IMR-90 (cell line): ENCODE measurements around the gene ADCY5. TPM values are rescaled to one million over a fixed set of nuclear protein-coding genes. Genes with fewer than 3 reads are reported as not detected.

Experiments used
- ATAC-seq: fragments of 200-7000 bp; cut with Tn5 transposase; 2 replicates; pipeline ENCODE4 v1.9.1; 2020; ENCODE audit warnings: low read depth, mild to moderate bottlenecking, moderate library complexity
- BruUV-seq: library from RNA; stranded (reverse); fragments of 400-500 nt; replicated peaks from 2 replicates; lab custom pipeline; 2021; lab: Mats Ljungman, UMichigan
- CTCF ChIA-PET: fragments of 300-600 bp; formaldehyde crosslinking; extraction: SDS; loops from one replicate; lab custom pipeline; 2021; ENCODE audit warnings: antibody characterized with exemption; lab: Yijun Ruan, JAX
- POLR2A ChIA-PET: fragments of 300-600 bp; sonication (Branson Sonifier 250); formaldehyde crosslinking; loops from one replicate; lab custom pipeline; 2022; ENCODE audit warnings: antibody characterized with exemption; ENCODE audit not compliant: unreplicated experiment; lab: Charles Lee
- DNase-seq: peaks from one replicate; pipeline ENCODE4 v3.0.0; 2013
- H2AFZ ChIP-seq: replicated peaks from 2 replicates; pipeline ENCODE3; 2013; ENCODE audit warnings: low read length, mild to moderate bottlenecking; ENCODE audit not compliant: poor library complexity
- H2AK5ac ChIP-seq: 2 replicates; pipeline ENCODE4 v1.6.1; 2013; ENCODE audit warnings: low read depth, low read length, inconsistent platforms
- H2AK9ac ChIP-seq: replicated peaks from 2 replicates; pipeline ENCODE3; 2013; ENCODE audit warnings: mild to moderate bottlenecking, low read depth, low read length, moderate library complexity; ENCODE audit not compliant: poor library complexity
- H2BK120ac ChIP-seq: 2 replicates; pipeline ENCODE4 v1.6.1; 2013; ENCODE audit warnings: low read depth, low read length, inconsistent platforms
- H2BK15ac ChIP-seq: 3 replicates; pipeline ENCODE4 v1.6.1; 2013; ENCODE audit warnings: low read depth, low read length, inconsistent platforms
- H2BK20ac ChIP-seq: 2 replicates; pipeline ENCODE4 v1.6.1; 2013; ENCODE audit warnings: low read depth, mild to moderate bottlenecking, inconsistent platforms, low read length, moderate library complexity
- H2BK5ac ChIP-seq: 2 replicates; pipeline ENCODE4 v1.6.1; 2013; ENCODE audit warnings: mild to moderate bottlenecking, low read depth, low read length, inconsistent platforms; ENCODE audit not compliant: poor library complexity, severe bottlenecking
- H3K14ac ChIP-seq: replicated peaks from 2 replicates; pipeline ENCODE4 v1.6.1; 2013; ENCODE audit warnings: low read depth, low read length, inconsistent platforms
- H3K18ac ChIP-seq: 2 replicates; pipeline ENCODE4 v1.6.1; 2013; ENCODE audit warnings: low read depth, low read length, control low read depth
- H3K23ac ChIP-seq: 2 replicates; pipeline ENCODE4 v1.6.1; 2013; ENCODE audit warnings: low read depth, low read length, inconsistent platforms
- H3K27ac ChIP-seq: 2 replicates; pipeline ENCODE4 v1.5.1; 2013; ENCODE audit warnings: mild to moderate bottlenecking, control low read depth, low read length; ENCODE audit not compliant: insufficient read depth
- H3K27me3 ChIP-seq: 2 replicates; pipeline ENCODE4 v1.6.1; 2013; ENCODE audit warnings: low read length; ENCODE audit not compliant: control insufficient read depth, insufficient read depth
- H3K36me3 ChIP-seq: 2 replicates; pipeline ENCODE4 v1.6.1; 2013; ENCODE audit warnings: low read length, mixed read lengths; ENCODE audit not compliant: control insufficient read depth, insufficient read depth
- H3K4ac ChIP-seq: 2 replicates; pipeline ENCODE4 v1.6.1; 2013; ENCODE audit warnings: low read depth, low read length, inconsistent platforms
- H3K4me1 ChIP-seq: 2 replicates; pipeline ENCODE4 v1.6.1; 2013; ENCODE audit warnings: low read length, mixed read lengths; ENCODE audit not compliant: control insufficient read depth, insufficient read depth
- H3K4me2 ChIP-seq: 2 replicates; pipeline ENCODE4 v1.6.1; 2013; ENCODE audit warnings: low read depth, mild to moderate bottlenecking, control low read depth, low read length, moderate library complexity
- H3K4me3 ChIP-seq: 2 replicates; pipeline ENCODE4 v1.5.1; 2013; ENCODE audit warnings: low read depth, mild to moderate bottlenecking, control low read depth, low read length, moderate library complexity; ENCODE audit not compliant: insufficient read depth
- H3K56ac ChIP-seq: 2 replicates; pipeline ENCODE4 v1.6.1; 2013; ENCODE audit warnings: low read length, inconsistent platforms; ENCODE audit not compliant: insufficient read depth; ENCODE audit errors: extremely low read depth
- H3K79me1 ChIP-seq, 2 experiments: 2 replicates each; pipeline ENCODE4 v1.6.1; 2013; ENCODE audit warnings: low read length in 2 of 2, inconsistent platforms in 1 of 2, low read depth in 1 of 2
- H3K9ac ChIP-seq: 2 replicates; pipeline ENCODE4 v1.6.1; 2013; ENCODE audit warnings: low read depth, low read length, control low read depth
- H3K9me1 ChIP-seq: 2 replicates; pipeline ENCODE4 v1.6.1; 2013; ENCODE audit warnings: low read length, inconsistent platforms; ENCODE audit not compliant: insufficient read depth
- H3K9me3 ChIP-seq: 2 replicates; pipeline ENCODE4 v1.6.1; 2013; ENCODE audit warnings: low read length; ENCODE audit not compliant: control insufficient read depth, insufficient read depth
- H4K20me1 ChIP-seq: 2 replicates; pipeline ENCODE4 v1.6.1; 2013; ENCODE audit warnings: low read length, inconsistent platforms; ENCODE audit not compliant: insufficient read depth
- H4K5ac ChIP-seq: 2 replicates; pipeline ENCODE4 v1.6.1; 2013; ENCODE audit warnings: mild to moderate bottlenecking, low read depth, low read length, control low read depth
- H4K8ac ChIP-seq, 2 experiments: 2 replicates each; pipeline ENCODE4 v1.6.1; 2013; ENCODE audit warnings: low read depth in 2 of 2, low read length in 2 of 2, control low read depth in 1 of 2, inconsistent platforms in 1 of 2
- H4K91ac ChIP-seq: 2 replicates; pipeline ENCODE4 v1.6.1; 2013; ENCODE audit warnings: low read depth, low read length, inconsistent platforms; ENCODE audit not compliant: insufficient read depth
- BHLHE40 ChIP-seq: fragments of 150-350 bp; IDR thresholded peaks from 2 replicates; pipeline ENCODE4 v1.6.1; 2016; ENCODE audit warnings: mild to moderate bottlenecking, low read depth, low read length
- CHD1 ChIP-seq: IDR thresholded peaks from 2 replicates; pipeline ENCODE4 v1.6.1; 2012; ENCODE audit warnings: low read depth, low read length, improper control_type of control experiment
- CTCF ChIP-seq: conservative IDR thresholded peaks from 2 replicates; pipeline ENCODE4 v1.5.1; 2012; ENCODE audit warnings: mild to moderate bottlenecking, low read depth, low read length, improper control_type of control experiment
- FOS ChIP-seq: fragments of 150-350 bp; IDR thresholded peaks from 2 replicates; pipeline ENCODE4 v1.6.1; 2016; ENCODE audit warnings: low read depth, low read length
- MAFK ChIP-seq: IDR thresholded peaks from 2 replicates; pipeline ENCODE4 v1.6.1; 2012; ENCODE audit warnings: low read depth, low read length, improper control_type of control experiment
- MAZ ChIP-seq: IDR thresholded peaks from 2 replicates; pipeline ENCODE4 v1.6.1; 2012; ENCODE audit warnings: low read depth, mild to moderate bottlenecking, low read length, improper control_type of control experiment, moderate library complexity, borderline replicate concordance
- MXI1 ChIP-seq: IDR thresholded peaks from 2 replicates; pipeline ENCODE4 v1.6.1; 2012; ENCODE audit warnings: low read depth, mild to moderate bottlenecking, low read length, moderate library complexity, borderline replicate concordance
- NFE2L2 ChIP-seq: fragments of 150-350 bp; IDR thresholded peaks from 2 replicates; pipeline ENCODE4 v1.6.1; 2016; ENCODE audit warnings: low read depth, mild to moderate bottlenecking, low read length
- POLR2A ChIP-seq: IDR thresholded peaks from 2 replicates; pipeline ENCODE4 v1.6.1; 2012; ENCODE audit warnings: mild to moderate bottlenecking, low read depth, low read length
- RAD21 ChIP-seq: IDR thresholded peaks from 2 replicates; pipeline ENCODE4 v1.6.1; 2012; ENCODE audit warnings: low read length, improper control_type of control experiment
- RCOR1 ChIP-seq: IDR thresholded peaks from 2 replicates; pipeline ENCODE4 v1.6.1; 2012; ENCODE audit warnings: mild to moderate bottlenecking, low read length, improper control_type of control experiment; ENCODE audit not compliant: insufficient replicate concordance
- RFX5 ChIP-seq: IDR thresholded peaks from 2 replicates; pipeline ENCODE4 v1.8.0; 2012; ENCODE audit warnings: low read depth, mild to moderate bottlenecking, low read length, moderate library complexity
- SMC3 ChIP-seq: fragments of 150-350 bp; IDR thresholded peaks from 2 replicates; pipeline ENCODE4 v1.6.1; 2016; ENCODE audit warnings: low read depth, mild to moderate bottlenecking, antibody characterized with exemption, low read length, moderate library complexity
- USF2 ChIP-seq: fragments of 150-350 bp; IDR thresholded peaks from 2 replicates; pipeline ENCODE4 v1.6.1; 2017; ENCODE audit warnings: mild to moderate bottlenecking, antibody characterized with exemption, low read length, low read depth
- WGBS, 2 experiments: methylation state at CpG; one replicate each; pipeline versions ENCODE4 v1.1.5 to v1.1.7; 2013; ENCODE audit warnings: missing lambda C conversion rate in 2 of 2; ENCODE audit not compliant: insufficient read length in 1 of 2; ENCODE audit errors: extremely low coverage in 2 of 2; 5-methylcytosine and 5-hydroxymethylcytosine counted together
- dilution Hi-C: fragments of 300-500 bp; cut with HindIII; formaldehyde crosslinking; loops from one replicate; pipeline ENCODE4 v1.14.3; 2018; ENCODE audit warnings: low sequenced_read_pairs; ENCODE audit not compliant: unreplicated experiment
- in situ Hi-C: fragments of 300-500 bp; cut with MboI; formaldehyde crosslinking; loops from 3 replicates; pipeline ENCODE4 v1.14.3; 2019; ENCODE audit warnings: low sequenced_read_pairs, inconsistent platforms, mixed read lengths
- intact Hi-C: fragments of 100-400 bp; cut with micrococcal nuclease; formaldehyde crosslinking; loops from 2 replicates; pipeline ENCODE4 v1.10.0; 2022
- polyA plus RNA-seq, 3 experiments: library from polyadenylated mRNA; depleted of rRNA; stranded (reverse); fragments of >200 nt; gene quantifications; 2 replicates each; pipeline ENCODE4 v1.2.3, GENCODE V29; 2012; ENCODE audit warnings: low replicate concordance in 1 of 3
- total RNA-seq: library from RNA; depleted of rRNA; stranded (reverse); fragments of >200 nt; gene quantifications from 2 replicates; pipeline ENCODE4 v1.2.3, GENCODE V29; 2012
- TF ChIP-seq, protein P1 (sequence below): fragments of 150-350 bp; IDR thresholded peaks from 2 replicates; pipeline ENCODE4 v1.6.1; 2016; ENCODE audit warnings: low read depth, mild to moderate bottlenecking, low read length, moderate library complexity, borderline replicate concordance

ADCY5 gene
- total and polyA plus RNA-seq, 2 of the 4 experiments (the other 2 are of a cell fraction): 0.14 to 0.18 TPM

DNA sequence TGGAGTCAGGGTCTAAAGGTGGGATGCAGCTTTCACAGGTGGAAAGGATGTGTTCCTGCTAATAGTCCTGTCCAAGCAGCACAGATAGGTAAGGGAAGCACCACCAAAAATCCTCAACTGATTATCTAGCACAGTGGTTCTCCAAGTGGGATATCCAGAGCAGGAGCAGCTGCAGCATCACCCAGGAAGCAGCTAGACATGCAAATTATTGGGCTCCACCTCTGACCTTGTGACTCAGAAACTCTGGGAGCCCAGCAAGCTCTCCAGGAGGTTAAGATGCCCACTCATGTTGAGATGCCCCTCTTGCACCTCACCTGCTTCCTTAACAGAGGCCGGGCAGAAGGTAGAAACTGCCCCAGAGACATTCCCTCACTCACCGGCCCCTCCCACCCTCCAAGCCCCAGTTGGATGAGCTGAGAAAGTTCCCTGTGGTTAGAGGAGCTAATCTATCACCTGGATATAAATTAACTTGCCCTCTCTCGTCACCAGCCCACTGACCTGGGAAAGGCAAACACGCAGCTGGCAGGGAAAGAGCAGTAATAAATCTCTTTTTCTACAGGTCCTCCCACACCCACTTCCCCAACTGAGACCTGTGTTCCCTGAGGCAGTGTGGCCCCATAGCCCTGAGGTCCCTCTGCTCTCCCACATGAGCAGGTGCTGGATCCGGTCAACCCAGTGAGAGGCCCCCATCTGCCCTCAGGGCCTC lies 39.3 kb downstream of the ADCY5 start:
- intact Hi-C loops (no loop called here), in situ Hi-C loops (no loop called here), dilution Hi-C loops (no loop called here)
- no peaks in the 10 kb centered on the region for H3K79me1 ChIP-seq
- TF ChIP-seq USF2 (no peak), BHLHE40 (no peak), FOS (no peak), MXI1 (no peak), POLR2A (no peak), CHD1 (no peak), SMC3 (no peak), RAD21 (no peak), NFE2L2 (no peak), CTCF (no peak), MAZ (no peak), MAFK (no peak), RFX5 (no peak), RCOR1 (no peak)
- TF ChIP-seq, protein P1, sequence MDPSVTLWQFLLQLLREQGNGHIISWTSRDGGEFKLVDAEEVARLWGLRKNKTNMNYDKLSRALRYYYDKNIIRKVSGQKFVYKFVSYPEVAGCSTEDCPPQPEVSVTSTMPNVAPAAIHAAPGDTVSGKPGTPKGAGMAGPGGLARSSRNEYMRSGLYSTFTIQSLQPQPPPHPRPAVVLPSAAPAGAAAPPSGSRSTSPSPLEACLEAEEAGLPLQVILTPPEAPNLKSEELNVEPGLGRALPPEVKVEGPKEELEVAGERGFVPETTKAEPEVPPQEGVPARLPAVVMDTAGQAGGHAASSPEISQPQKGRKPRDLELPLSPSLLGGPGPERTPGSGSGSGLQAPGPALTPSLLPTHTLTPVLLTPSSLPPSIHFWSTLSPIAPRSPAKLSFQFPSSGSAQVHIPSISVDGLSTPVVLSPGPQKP: no peak
- ChIA-PET POLR2A (no interaction called here), CTCF (no interaction called here)
- no peak overlapping the region for H2BK5ac ChIP-seq
- DNase-seq (no peak), ATAC-seq (no peak)
- H3K27ac ChIP-seq: no peak overlapping the region
- H3K9me1 ChIP-seq: no peaks in the 10 kb centered on the region
- no peak overlapping the region for H3K4me3 ChIP-seq
- no peaks in the 10 kb centered on the region; the same call in 1 of the 2 replicates for H3K4me1 ChIP-seq
- H3K27me3 ChIP-seq: peaks cover 46% of the 10 kb centered on the region
- H2BK20ac ChIP-seq: no peak overlapping the region
- H4K20me1 ChIP-seq: no peaks in the 10 kb centered on the region
- no peak overlapping the region for H3K56ac ChIP-seq
- no CpG with 5 or more reads among the region's 5 CpGs for WGBS, 2 experiments
- H2AFZ ChIP-seq: no peak overlapping the region
- no peak overlapping the region for H2AK9ac ChIP-seq
- no peak overlapping the region for H2BK15ac ChIP-seq
- H3K4ac ChIP-seq: no peak overlapping the region
- H2AK5ac ChIP-seq: no peak overlapping the region
- H3K4me2 ChIP-seq: no peak overlapping the region
- no peaks in the 10 kb centered on the region for H3K9me3 ChIP-seq
- no TSS peak for BruUV-seq
- no peaks in the 10 kb centered on the region for H3K36me3 ChIP-seq
- H4K5ac ChIP-seq: no peak overlapping the region
- H3K23ac ChIP-seq: no peak overlapping the region
- no peak overlapping the region for H3K14ac ChIP-seq
- H3K18ac ChIP-seq: no peak overlapping the region
- H4K8ac ChIP-seq: no peak overlapping the region
- no peak overlapping the region for H3K9ac ChIP-seq
- H4K91ac ChIP-seq: no peak overlapping the region
- no peak overlapping the region for H2BK120ac ChIP-seq
